ENCODE measurements around the gene UPP2.

DNA sequence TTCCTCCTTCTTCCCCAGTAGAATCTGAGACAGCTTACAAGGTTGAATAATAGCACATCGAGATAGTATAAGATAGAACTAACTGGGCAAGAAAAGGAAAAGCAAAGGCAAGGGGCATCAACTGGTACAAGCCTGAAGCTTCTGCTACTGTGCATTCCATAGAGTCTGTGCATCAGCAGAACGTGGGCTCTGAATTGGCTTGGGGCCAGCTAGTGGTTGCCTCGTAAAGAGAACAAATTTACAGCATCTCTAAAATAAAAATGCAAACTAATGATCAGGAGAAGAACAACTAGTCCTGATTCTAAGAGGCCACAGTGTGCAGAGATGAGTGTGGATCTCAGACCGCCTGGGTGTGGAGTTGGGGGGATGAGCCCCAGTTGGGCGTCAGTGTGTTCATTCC, 36.6 kb downstream of the UPP2 start:
- no peak for TF ChIP-seq POLR2A (IDR thresholded peaks at IDR 0.05)
- TF ChIP-seq, protein P1, sequence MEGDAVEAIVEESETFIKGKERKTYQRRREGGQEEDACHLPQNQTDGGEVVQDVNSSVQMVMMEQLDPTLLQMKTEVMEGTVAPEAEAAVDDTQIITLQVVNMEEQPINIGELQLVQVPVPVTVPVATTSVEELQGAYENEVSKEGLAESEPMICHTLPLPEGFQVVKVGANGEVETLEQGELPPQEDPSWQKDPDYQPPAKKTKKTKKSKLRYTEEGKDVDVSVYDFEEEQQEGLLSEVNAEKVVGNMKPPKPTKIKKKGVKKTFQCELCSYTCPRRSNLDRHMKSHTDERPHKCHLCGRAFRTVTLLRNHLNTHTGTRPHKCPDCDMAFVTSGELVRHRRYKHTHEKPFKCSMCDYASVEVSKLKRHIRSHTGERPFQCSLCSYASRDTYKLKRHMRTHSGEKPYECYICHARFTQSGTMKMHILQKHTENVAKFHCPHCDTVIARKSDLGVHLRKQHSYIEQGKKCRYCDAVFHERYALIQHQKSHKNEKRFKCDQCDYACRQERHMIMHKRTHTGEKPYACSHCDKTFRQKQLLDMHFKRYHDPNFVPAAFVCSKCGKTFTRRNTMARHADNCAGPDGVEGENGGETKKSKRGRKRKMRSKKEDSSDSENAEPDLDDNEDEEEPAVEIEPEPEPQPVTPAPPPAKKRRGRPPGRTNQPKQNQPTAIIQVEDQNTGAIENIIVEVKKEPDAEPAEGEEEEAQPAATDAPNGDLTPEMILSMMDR (IDR thresholded peaks at IDR 0.05): no peak

Measured in uterus (tissue), 2 donors.